Gastroesophageal sphincter (tissue), 3 donors: ENCODE data around the gene TEX38.

Experiments used
- EP300 ChIP-seq: sonication (generic); formaldehyde crosslinking; IDR thresholded peaks from one replicate; pipeline ENCODE4 v1.6.1; 2017; ENCODE audit warnings: antibody characterized with exemption, mild to moderate bottlenecking
- POLR2A ChIP-seq, 2 donors: fragments of 450-650 bp; IDR thresholded peaks; one replicate each; pipeline ENCODE4 v1.6.1; 2017; ENCODE audit warnings: antibody characterized with exemption in 2 of 2, mild to moderate bottlenecking in 2 of 2, moderate library complexity in 1 of 2
- TF ChIP-seq, protein P1 (sequence below), 4 experiments: fragments of 200-600 bp in 2 of 4; fragments of 450-650 bp in 2 of 4; sonication (generic) in 1 of 4; IDR thresholded peaks; one replicate each; pipeline ENCODE4 v1.5.1; 2017 to 2019; ENCODE audit warnings: antibody characterized with exemption in 4 of 4, mild to moderate bottlenecking in 2 of 4, moderate library complexity in 2 of 4

- TF ChIP-seq EP300 (no peak), POLR2A (IDR thresholded peaks at IDR 0.05) (no peak)
- TF ChIP-seq, protein P1, sequence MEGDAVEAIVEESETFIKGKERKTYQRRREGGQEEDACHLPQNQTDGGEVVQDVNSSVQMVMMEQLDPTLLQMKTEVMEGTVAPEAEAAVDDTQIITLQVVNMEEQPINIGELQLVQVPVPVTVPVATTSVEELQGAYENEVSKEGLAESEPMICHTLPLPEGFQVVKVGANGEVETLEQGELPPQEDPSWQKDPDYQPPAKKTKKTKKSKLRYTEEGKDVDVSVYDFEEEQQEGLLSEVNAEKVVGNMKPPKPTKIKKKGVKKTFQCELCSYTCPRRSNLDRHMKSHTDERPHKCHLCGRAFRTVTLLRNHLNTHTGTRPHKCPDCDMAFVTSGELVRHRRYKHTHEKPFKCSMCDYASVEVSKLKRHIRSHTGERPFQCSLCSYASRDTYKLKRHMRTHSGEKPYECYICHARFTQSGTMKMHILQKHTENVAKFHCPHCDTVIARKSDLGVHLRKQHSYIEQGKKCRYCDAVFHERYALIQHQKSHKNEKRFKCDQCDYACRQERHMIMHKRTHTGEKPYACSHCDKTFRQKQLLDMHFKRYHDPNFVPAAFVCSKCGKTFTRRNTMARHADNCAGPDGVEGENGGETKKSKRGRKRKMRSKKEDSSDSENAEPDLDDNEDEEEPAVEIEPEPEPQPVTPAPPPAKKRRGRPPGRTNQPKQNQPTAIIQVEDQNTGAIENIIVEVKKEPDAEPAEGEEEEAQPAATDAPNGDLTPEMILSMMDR (IDR thresholded peaks at IDR 0.05): peak in 3 of 4 experiments; percentile 52 to 68 (median 56)
These were observed 49.3 kb upstream of the TEX38 start for GRCh38 chr1:46622344-46622743.
